Aorta (tissue), 5 donors: ENCODE data around the gene ITGB8. TPM values are rescaled to one million over a fixed set of nuclear protein-coding genes. Genes with fewer than 3 reads are reported as not detected.

Source experiments
- ATAC-seq: fragments of 200-7000 bp; cut with Tn5 transposase; one replicate; pipeline ENCODE4 v1.9.1; 2022; ENCODE audit warnings: moderate library complexity; ENCODE audit not compliant: low FRiP score
- DNase-seq, 2 donors: peaks; one replicate each; pipeline ENCODE4 v3.0.0-alpha.2; 2020
- H3K27ac ChIP-seq, 2 donors: one replicate each; pipeline ENCODE4 v1.5.1; 2013; ENCODE audit warnings: low read length in 2 of 2, mild to moderate bottlenecking in 2 of 2, moderate library complexity in 2 of 2, control low read depth in 1 of 2, inconsistent platforms in 1 of 2, low read depth in 1 of 2
- H3K27me3 ChIP-seq, 2 donors: one replicate each; pipeline ENCODE4 v1.6.1; 2013; ENCODE audit warnings: control low read depth in 1 of 2, low read length in 1 of 2, mild to moderate bottlenecking in 1 of 2, moderate library complexity in 1 of 2; ENCODE audit not compliant: insufficient read depth in 2 of 2, control insufficient read depth in 1 of 2
- H3K36me3 ChIP-seq, 2 donors: one replicate each; pipeline ENCODE4 v1.6.1; 2013; ENCODE audit warnings: control low read depth in 1 of 2, low read length in 1 of 2, mild to moderate bottlenecking in 1 of 2; ENCODE audit not compliant: insufficient read depth in 2 of 2, control insufficient read depth in 1 of 2
- H3K4me1 ChIP-seq, 2 donors: one replicate each; pipeline ENCODE4 v1.6.1; 2013; ENCODE audit warnings: low read length in 2 of 2, control low read depth in 1 of 2, mild to moderate bottlenecking in 1 of 2, moderate library complexity in 1 of 2; ENCODE audit not compliant: insufficient read depth in 2 of 2, control insufficient read depth in 1 of 2
- H3K4me3 ChIP-seq, 2 donors: one replicate each; pipeline ENCODE4 v1.5.1; 2013; ENCODE audit warnings: low read length in 2 of 2, control low read depth in 1 of 2, mild to moderate bottlenecking in 1 of 2
- H3K9me3 ChIP-seq: one replicate; pipeline ENCODE4 v1.6.1; 2013; ENCODE audit warnings: mild to moderate bottlenecking, low read length; ENCODE audit not compliant: control insufficient read depth
- WGBS, 2 donors: extraction: QIAGEN DNeasy Blood & Tissue Kit; methylation state at CpG; one replicate each; pipeline ENCODE4 v1.1.7; 2013; 5-methylcytosine and 5-hydroxymethylcytosine counted together
- intact Hi-C, 2 donors: fragments of 100-400 bp; cut with DNase I; formaldehyde crosslinking; loops; one replicate each; pipeline versions ENCODE4 v1.14.2 to v1.15.0; 2022
- polyA plus RNA-seq, 2 donors: library from polyadenylated mRNA; stranded (reverse); fragments of 200-250 nt; gene quantifications; one replicate each; pipeline ENCODE4 v1.2.3, GENCODE V29; 2013
- total RNA-seq, 2 donors: library from RNA; stranded (reverse); fragmentation: NEBNext Ultra II Directional; extraction: Animal tissue kit (Norgen Biotek cat#: 25700); gene quantifications; one replicate each; pipeline ENCODE4 v1.2.1, GENCODE V29; 2021
- donor health status: healthy with polysubstance abuse.
- donor health status: Bipolar disorder and iron deficiency.
- donor health status: DM: no; HTN: no; CAD: no.
- donor health status: DM: no; HTN: no; CAD: no.
- donor health status: DM: yes; HTN: yes; CAD: no.

ITGB8 gene
- total and polyA plus RNA-seq, 4 donors: 0.63 to 24.7 (median 6.6) TPM

- H3K9me3 ChIP-seq: no peaks in the 10 kb centered on the region
- no peak overlapping the region for H3K27ac ChIP-seq
- no peak overlapping the region for H3K4me3 ChIP-seq
- no peaks in the 10 kb centered on the region for H3K4me1 ChIP-seq
- intact Hi-C loops: no loop called here
- H3K27me3 ChIP-seq: no peaks in the 10 kb centered on the region
- WGBS, 2 donors: 15 to 22% methylated on average over 2 of the region's 2 CpGs
- ATAC-seq: no peak
- no peak for DNase-seq
- H3K36me3 ChIP-seq: no peaks in the 10 kb centered on the region
Observed at GRCh38 chr7:20431146-20431545, 100.4 kb downstream of the ITGB8 start.

DNA sequence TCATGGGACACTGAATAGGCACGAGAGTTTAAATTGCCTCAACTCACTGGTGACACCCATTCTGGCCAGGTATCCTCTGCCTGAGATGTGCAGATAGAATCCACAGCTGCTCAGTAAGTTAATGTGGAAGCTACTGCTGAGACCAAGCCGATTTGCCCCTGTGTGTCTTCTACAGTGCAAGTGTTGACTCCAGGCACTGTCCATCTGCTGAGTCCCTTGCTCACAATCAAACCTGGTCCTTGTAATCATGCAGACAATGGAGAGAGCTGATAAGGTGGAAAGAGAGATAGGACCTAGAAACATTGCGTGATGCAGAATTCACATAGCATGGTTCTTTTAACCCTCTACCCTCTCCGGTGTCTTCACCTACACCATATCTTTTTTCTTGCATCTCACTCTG, 101.4 kb downstream of the ITGB8 start:
- no peaks in the 10 kb centered on the region for H3K36me3 ChIP-seq
- DNase-seq (no peak), ATAC-seq (no peak)
- no peaks in the 10 kb centered on the region for H3K27me3 ChIP-seq
- no peaks in the 10 kb centered on the region for H3K9me3 ChIP-seq
- H3K4me1 ChIP-seq: no peaks in the 10 kb centered on the region
- H3K4me3 ChIP-seq: no peak overlapping the region
- intact Hi-C loops: no loop called here
- WGBS, 2 donors: 89 to 91% methylated on average over 4 of the region's 4 CpGs
- H3K27ac ChIP-seq: no peak overlapping the region

DNA sequence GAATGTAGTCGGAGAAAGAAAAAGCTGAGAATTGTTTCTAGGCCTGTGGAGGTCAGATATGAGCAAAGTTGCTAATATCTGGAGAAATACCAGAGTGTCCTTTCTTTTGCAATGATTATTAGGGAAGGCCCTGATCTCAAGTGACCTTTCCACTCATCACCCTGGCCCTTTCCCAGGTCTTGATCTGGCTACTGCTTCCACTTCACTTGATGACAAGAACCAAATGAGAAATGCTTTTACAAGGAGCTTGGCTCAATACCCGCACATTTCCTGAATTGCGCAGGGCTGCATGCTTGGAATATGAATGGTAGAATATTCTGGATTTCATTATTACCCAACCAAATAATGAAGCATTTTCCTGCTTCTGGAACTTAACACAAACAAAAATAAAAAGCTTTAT, 104.6 kb downstream of the ITGB8 start:
- no peak overlapping the region for H3K4me3 ChIP-seq
- H3K27me3 ChIP-seq: no peaks in the 10 kb centered on the region
- WGBS, 2 donors: 81 to 86% methylated on average over 3 of the region's 3 CpGs
- no peak overlapping the region for H3K27ac ChIP-seq
- intact Hi-C loops: no loop called here
- no peaks in the 10 kb centered on the region for H3K4me1 ChIP-seq
- H3K9me3 ChIP-seq: no peaks in the 10 kb centered on the region
- DNase-seq (no peak), ATAC-seq (peak; percentile 57)
- no peaks in the 10 kb centered on the region for H3K36me3 ChIP-seq

- H3K4me3 ChIP-seq: no peak overlapping the region
- intact Hi-C loops: no loop called here
- no peaks in the 10 kb centered on the region for H3K9me3 ChIP-seq
- no peaks in the 10 kb centered on the region for H3K27me3 ChIP-seq
- no peaks in the 10 kb centered on the region for H3K4me1 ChIP-seq
- no peak for ATAC-seq
- H3K36me3 ChIP-seq: no peaks in the 10 kb centered on the region
- DNase-seq: no peak
- H3K27ac ChIP-seq: no peak overlapping the region
Observed at GRCh38 chr7:20438248-20438647, 107.5 kb downstream of the ITGB8 start.

DNA sequence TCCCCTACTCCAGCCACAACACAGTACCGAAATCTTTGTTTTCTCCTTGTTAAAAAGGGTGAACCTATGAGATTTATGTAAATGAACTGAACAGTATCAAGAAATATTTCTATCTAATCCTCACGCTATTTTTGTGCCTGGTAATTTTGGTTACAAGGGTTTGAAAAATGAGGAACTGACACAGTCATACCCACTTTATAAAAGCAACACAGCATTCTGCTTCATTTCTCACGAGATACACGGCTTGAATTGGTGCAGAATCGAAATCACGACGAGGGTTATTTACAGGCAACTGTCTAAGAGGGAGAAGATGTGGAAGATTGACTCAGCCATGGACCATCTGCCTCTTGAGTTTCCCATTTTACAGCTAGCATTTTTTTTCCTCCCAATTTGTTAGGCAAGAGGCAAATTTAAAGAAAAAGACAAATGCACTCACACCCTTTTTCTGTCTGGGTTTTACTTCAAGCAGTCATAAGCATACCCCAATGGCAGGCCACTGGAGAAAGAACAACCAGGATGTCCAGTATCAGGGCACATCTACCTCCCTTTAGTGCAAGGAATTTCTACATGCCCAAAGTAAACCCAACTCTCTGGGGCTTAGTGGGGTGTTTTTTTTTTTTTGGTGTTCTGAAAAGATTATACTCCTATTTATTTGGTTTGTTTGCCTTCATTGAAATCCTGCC, 108.1 kb downstream of the ITGB8 start:
- no peak overlapping the region for H3K27ac ChIP-seq
- H3K36me3 ChIP-seq: no peaks in the 10 kb centered on the region
- no peak for DNase-seq
- no peaks in the 10 kb centered on the region for H3K9me3 ChIP-seq
- intact Hi-C loops: no loop called here
- H3K4me3 ChIP-seq: no peak overlapping the region
- no peaks in the 10 kb centered on the region for H3K27me3 ChIP-seq
- H3K4me1 ChIP-seq: no peaks in the 10 kb centered on the region
- ATAC-seq: no peak
- WGBS, 2 donors: 62 to 64% methylated on average over 7 of the region's 7 CpGs

DNA sequence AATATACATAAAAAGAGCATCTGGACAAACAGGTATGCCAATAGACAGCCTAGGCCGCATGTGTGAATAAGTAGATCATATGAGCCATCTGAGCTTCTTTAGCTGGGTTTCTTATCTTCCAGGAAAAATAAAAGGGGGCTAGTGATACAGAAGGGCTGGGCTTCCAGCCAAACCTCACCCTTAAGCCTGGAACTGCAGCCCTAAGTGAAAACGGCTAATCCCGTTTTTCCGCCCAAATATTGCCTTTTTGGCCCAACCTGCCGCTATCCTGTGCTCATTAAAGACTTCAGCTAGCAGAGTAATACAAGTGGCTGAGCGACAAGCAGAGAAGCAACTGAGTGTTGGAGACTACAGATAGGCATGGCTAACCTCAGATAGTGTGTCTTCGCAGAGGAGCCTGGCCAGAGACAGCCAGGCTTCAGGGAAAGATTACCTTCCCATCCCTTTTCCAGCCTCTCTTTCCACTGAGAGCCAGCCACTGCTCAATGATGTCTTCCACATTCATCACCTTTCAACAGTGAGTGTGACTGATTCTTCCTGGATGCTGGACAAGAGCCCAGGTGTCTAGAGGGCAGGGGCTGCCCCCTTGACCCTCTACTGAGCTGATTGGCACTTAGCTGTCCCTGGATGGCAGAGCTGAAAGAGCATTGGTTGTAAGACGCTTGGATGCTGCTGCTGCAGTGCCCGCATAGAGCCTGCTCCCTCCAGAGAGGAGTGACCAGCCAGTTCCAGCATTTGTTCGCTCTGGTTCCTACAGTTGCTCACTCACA, 108.9 kb downstream of the ITGB8 start:
- 89 to 91% methylated on average over 10 of the region's 10 CpGs for WGBS, 2 donors
- intact Hi-C loops: no loop called here
- DNase-seq (no peak), ATAC-seq (peak; percentile 27)
- Histone ChIP-seq H3K9me3 (no peaks in the 10 kb centered on the region), H3K4me3 (no peak overlapping the region), H3K27ac (no peak overlapping the region), H3K4me1 (no peaks in the 10 kb centered on the region), H3K36me3 (no peaks in the 10 kb centered on the region), H3K27me3 (no peaks in the 10 kb centered on the region)

- 81 to 83% methylated on average over 9 of the region's 9 CpGs for WGBS, 2 donors
- Histone ChIP-seq H3K4me3 (no peak overlapping the region), H3K27ac (no peak overlapping the region), H3K4me1 (no peaks in the 10 kb centered on the region), H3K27me3 (no peaks in the 10 kb centered on the region), H3K9me3 (no peaks in the 10 kb centered on the region), H3K36me3 (no peaks in the 10 kb centered on the region)
- ATAC-seq: no peak
- DNase-seq: peak in 1 of 2 donors; percentile 57
- intact Hi-C loops: no loop called here
Observed at GRCh38 chr7:20440472-20441105, 109.9 kb downstream of the ITGB8 start.

DNA sequence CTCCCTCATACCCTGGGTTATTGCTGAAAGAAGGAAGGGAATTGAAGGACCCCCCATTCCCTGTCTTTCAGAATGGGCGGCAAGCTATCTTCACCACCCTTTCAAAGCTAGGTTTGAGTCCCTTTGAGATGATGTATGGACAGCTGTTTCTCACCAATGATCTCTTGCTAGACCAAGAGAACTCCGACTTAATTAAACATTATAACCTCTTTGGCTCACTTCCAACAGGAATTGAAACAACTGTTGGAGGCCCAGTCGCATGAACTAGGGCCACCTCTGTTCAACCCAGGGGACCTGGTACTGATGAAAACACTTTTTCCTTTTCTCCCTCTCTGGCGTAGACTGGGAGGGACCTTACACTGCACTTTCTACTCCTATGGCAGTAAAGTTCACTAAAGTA, 110.6 kb downstream of the ITGB8 start:
- DNase-seq (no peak), ATAC-seq (no peak)
- Histone ChIP-seq H3K4me3 (no peak overlapping the region), H3K9me3 (no peaks in the 10 kb centered on the region), H3K4me1 (no peaks in the 10 kb centered on the region), H3K27ac (no peak overlapping the region), H3K36me3 (no peaks in the 10 kb centered on the region), H3K27me3 (no peaks in the 10 kb centered on the region)
- 83 to 87% methylated on average over 4 of the region's 4 CpGs for WGBS, 2 donors
- intact Hi-C loops: no loop called here
